ENCODE results near the gene BMP6.

The BMP6 gene

GRCh38 chr6:7921632-7922092, 195.8 kb downstream of the BMP6 start:
- Histone ChIP-seq H3K4me2 (ENCODE audit: low read length) (no peak overlapping the region), H3K9ac (ENCODE audit: low read depth, low read length) (no peak overlapping the region), H3K4me1 (ENCODE audit: control insufficient read depth, insufficient read depth, low read length) (no peaks in the 10 kb centered on the region), H3K9me3 (replicated peaks; ENCODE audit: low read length) (no peaks in the 10 kb centered on the region), H3K4me3 (ENCODE audit: low read length) (no peak overlapping the region), H3K36me3 (ENCODE audit: insufficient read depth, low read length) (no peaks in the 10 kb centered on the region), H3K27me3 (ENCODE audit: control insufficient read depth, insufficient read depth, low read length) (peaks cover 6% of the 10 kb centered on the region)

- no peaks in the 10 kb centered on the region for H3K4me1 ChIP-seq (ENCODE audit: control insufficient read depth, insufficient read depth, low read length)
- H3K27me3 ChIP-seq (ENCODE audit: control insufficient read depth, insufficient read depth, low read length): peaks cover 6% of the 10 kb centered on the region
- no peaks in the 10 kb centered on the region for H3K9me3 ChIP-seq (replicated peaks; ENCODE audit: low read length)
- no peak overlapping the region for H3K4me2 ChIP-seq (ENCODE audit: low read length)
- no peaks in the 10 kb centered on the region for H3K36me3 ChIP-seq (ENCODE audit: insufficient read depth, low read length)
- no peak overlapping the region for H3K9ac ChIP-seq (ENCODE audit: low read depth, low read length)
- H3K4me3 ChIP-seq (ENCODE audit: low read length): no peak overlapping the region
Measured at GRCh38 chr6:7922596-7922995, 196.7 kb downstream of the BMP6 start.

GRCh38 chr6:7924867-7925266, 199.0 kb downstream of the BMP6 start:
- Histone ChIP-seq H3K4me3 (ENCODE audit: low read length) (no peak overlapping the region), H3K27me3 (ENCODE audit: control insufficient read depth, insufficient read depth, low read length) (no peaks in the 10 kb centered on the region), H3K36me3 (ENCODE audit: insufficient read depth, low read length) (no peaks in the 10 kb centered on the region), H3K9me3 (replicated peaks; ENCODE audit: low read length) (no peaks in the 10 kb centered on the region), H3K9ac (ENCODE audit: low read depth, low read length) (no peak overlapping the region), H3K4me1 (ENCODE audit: control insufficient read depth, insufficient read depth, low read length) (no peaks in the 10 kb centered on the region), H3K4me2 (ENCODE audit: low read length) (no peak overlapping the region)
